Measurements from ENCODE around the gene B4GALNT4.

Gene B4GALNT4

GRCh38 chr11:363948-364761 lies 5.1 kb upstream of the B4GALNT4 start:
- in situ Hi-C loops (cut with MboI; ENCODE audit: low sequenced_read_pairs, unreplicated experiment) = loop anchor here (10.0 kb wide), 1 partner anchor 119 kb away; no protein-coding TSS in a partner anchor
- DNase-seq (ENCODE audit: low spot score) = peak; percentile 61

GRCh38 chr11:364991-365725 lies 4.1 kb upstream of the B4GALNT4 start:
- DNase-seq (ENCODE audit: low spot score) = peak; percentile 28
- in situ Hi-C loops (cut with MboI; ENCODE audit: low sequenced_read_pairs, unreplicated experiment) = loop anchor here (10.0 kb wide), 1 partner anchor 120 kb away; no protein-coding TSS in a partner anchor
- no peak for TF ChIP-seq CTCF (IDR thresholded peaks at IDR 0.05; ENCODE audit: borderline replicate concordance, control extremely low read depth, extremely low read depth, insufficient read depth, missing control alignments)

More at GRCh38 chr11:363948-364761, 5.1 kb upstream of the B4GALNT4 start:
- TF ChIP-seq CTCF (IDR thresholded peaks at IDR 0.05; ENCODE audit: borderline replicate concordance, control extremely low read depth, extremely low read depth, insufficient read depth, missing control alignments) = peak; percentile 7

GRCh38 chr11:365831-366230 lies 3.5 kb upstream of the B4GALNT4 start:
- peak; percentile 14 for DNase-seq (ENCODE audit: low spot score)
- in situ Hi-C loops (cut with MboI; ENCODE audit: low sequenced_read_pairs, unreplicated experiment) = loop anchor here (10.0 kb wide), 1 partner anchor 121 kb away; no protein-coding TSS in a partner anchor
- TF ChIP-seq CTCF (IDR thresholded peaks at IDR 0.05; ENCODE audit: borderline replicate concordance, control extremely low read depth, extremely low read depth, insufficient read depth, missing control alignments) = no peak

- DNase-seq (ENCODE audit: low spot score) = no peak
- no peak for TF ChIP-seq CTCF (IDR thresholded peaks at IDR 0.05; ENCODE audit: borderline replicate concordance, control extremely low read depth, extremely low read depth, insufficient read depth, missing control alignments)
- in situ Hi-C loops (cut with MboI; ENCODE audit: low sequenced_read_pairs, unreplicated experiment) = loop anchor here (10.0 kb wide), 1 partner anchor 123 kb away; no protein-coding TSS in a partner anchor
Observed at GRCh38 chr11:367956-368413, 1.3 kb upstream of the B4GALNT4 start.

- no peak for DNase-seq (ENCODE audit: low spot score)
- TF ChIP-seq CTCF (IDR thresholded peaks at IDR 0.05; ENCODE audit: borderline replicate concordance, control extremely low read depth, extremely low read depth, insufficient read depth, missing control alignments) = no peak
- in situ Hi-C loops (cut with MboI; ENCODE audit: low sequenced_read_pairs, unreplicated experiment) = loop anchor here (10.0 kb wide), 1 partner anchor 124 kb away; no protein-coding TSS in a partner anchor
Observed at GRCh38 chr11:368414-369335, 624 bp upstream of the B4GALNT4 start.
